A549 treated with dexamethasone at 1 μM for 4 hours (cell line): ENCODE results near the gene ANK3. TPM values are rescaled to one million over a fixed set of nuclear protein-coding genes. Genes with fewer than 3 reads are reported as not detected.

Experiments used
- total RNA-seq: library from RNA; stranded (reverse); fragments of 200-300 nt; extraction: Qiagen RNA extraction; gene quantifications from 5 replicates; pipeline ENCODE4 v1.2.3, GENCODE V29; 2022

ANK3 gene
- total RNA-seq, result 0.41 to 1.2 TPM (median 0.69 TPM) in 5 replicates

GRCh38 chr10:60389413-60390025 is at the start of gene ANK3:
ANK3 (minus strand) TSS chr10:60389875; CDS start chr10:60389538, 337 bp downstream.

